ENCODE data around the gene CEP164. TPM values are rescaled to one million over a fixed set of nuclear protein-coding genes. Genes with fewer than 3 reads are reported as not detected.
A peak's percentile ranks its signal among the peaks of the same experiment; 100 is the strongest.
"Not testable (repeated sequence)": the region's sequence is repeated elsewhere in the genome, so short reads cannot be mapped to it uniquely, and the experiment has no call there.

The CEP164 gene
- total and polyA plus RNA-seq, 5 experiments from 2014 or later, result 11.3 to 45.4 (median 15.6) TPM

- no peak for ATAC-seq
- peak overlapping the region in 2 of 10 donors; percentile 10 to 18 for H3K27ac Mint-ChIP-seq
- no peak for DNase-seq
- H3K4me1 Mint-ChIP-seq, result peaks cover 4 to 20% (median 11%) of the 10 kb centered on the region in 4 donors
- peak overlapping the region in 9 of 10 donors; percentile 53 to 77 (median 64) for H3K4me3 Mint-ChIP-seq
- H3K36me3 Mint-ChIP-seq, result no peaks in the 10 kb centered on the region
- POLR2A ChIA-PET, result no interaction called here
- peaks cover 19 to 53% (median 29%) of the 10 kb centered on the region in 5 donors for H3K27me3 Mint-ChIP-seq
- H3K9me3 Mint-ChIP-seq, result no peaks in the 10 kb centered on the region
These were observed 13.6 kb upstream of the CEP164 start for GRCh38 chr11:117313828-117314768.

GRCh38 chr11:117314840-117315239 lies 12.8 kb upstream of the CEP164 start:
- Mint-ChIP-seq H3K4me3 (peak overlapping the region; percentile 42 to 85 (median 64)), H3K27me3 (peaks cover 18 to 50% (median 29%) of the 10 kb centered on the region in 5 donors), H3K4me1 (peaks cover 4 to 20% (median 11%) of the 10 kb centered on the region in 4 donors), H3K27ac (no peak overlapping the region), H3K9me3 (no peaks in the 10 kb centered on the region), H3K36me3 (no peaks in the 10 kb centered on the region)
- DNase-seq (no peak), ATAC-seq (no peak)
- POLR2A ChIA-PET, result interaction anchor here (0.5 to 0.6 kb wide), 2 partner anchors 388 to 1703 kb away, joined by 4 read pairs; no protein-coding TSS in a partner anchor

- peak overlapping the region; percentile 53 to 87 (median 84) for H3K4me3 Mint-ChIP-seq
- ATAC-seq (peak; percentile 79 to 89), DNase-seq (peak in 6 of 10 donors; percentile 12 to 23 (median 20))
- H3K27ac Mint-ChIP-seq, result peak overlapping the region in 2 of 10 donors; percentile 16 to 36
- no peaks in the 10 kb centered on the region for H3K36me3 Mint-ChIP-seq
- H3K27me3 Mint-ChIP-seq, result peaks cover 18 to 50% (median 29%) of the 10 kb centered on the region in 5 donors
- H3K4me1 Mint-ChIP-seq, result peaks cover 4 to 20% (median 11%) of the 10 kb centered on the region in 4 donors
- H3K9me3 Mint-ChIP-seq, result no peaks in the 10 kb centered on the region
- POLR2A ChIA-PET, result interaction anchor here (0.5 to 0.7 kb wide), 4 partner anchors 12 to 1702 kb away, joined by 3 to 4 read pairs (median 4); no protein-coding TSS in a partner anchor
These were observed 12.1 kb upstream of the CEP164 start for GRCh38 chr11:117315285-117316196.

- peak in 2 of 10 donors; percentile 8 to 12 for DNase-seq
- Mint-ChIP-seq H3K27ac (peak within 1 kb of the TSS in 5 of 10 donors; percentile 2 to 67 (median 27)), H3K36me3 (no peaks in the 10 kb centered on the region), H3K9me3 (no peaks in the 10 kb centered on the region), H3K27me3 (peaks cover 16 to 48% (median 25%) of the 10 kb centered on the region in 5 donors), H3K4me1 (peaks cover 4 to 20% (median 11%) of the 10 kb centered on the region in 4 donors), H3K4me3 (peak within 1 kb of the TSS; percentile 53 to 87 (median 84))
- ATAC-seq, result peak; percentile 36 to 41
- POLR2A ChIA-PET, result interaction anchor here (0.6 kb wide), 1 partner anchor 81 kb away, joined by 3 read pairs; no protein-coding TSS in a partner anchor
These were observed 11.3 kb upstream of the CEP164 start, which contains the start of gene BACE1 for GRCh38 chr11:117316197-117316961. Gene BACE1, minus strand, starts transcription at chr11:117316256. Its CDS starts 461 bp downstream, at chr11:117315795.

- no peak overlapping the region for H3K27ac Mint-ChIP-seq
- no peak for DNase-seq
- no peak for ATAC-seq
- POLR2A ChIA-PET, result interaction anchor here (0.7 to 1.2 kb wide), 2 partner anchors 9 to 20 kb away, joined by 4 read pairs; partner anchors contain the start of gene CEP164
- no peaks in the 10 kb centered on the region for H3K9me3 Mint-ChIP-seq
- peaks cover 12 to 37% (median 20%) of the 10 kb centered on the region in 5 donors for H3K27me3 Mint-ChIP-seq
- peaks cover 4 to 20% (median 11%) of the 10 kb centered on the region in 4 donors for H3K4me1 Mint-ChIP-seq
- no peak overlapping the region for H3K4me3 Mint-ChIP-seq
- H3K36me3 Mint-ChIP-seq, result no peaks in the 10 kb centered on the region
These were observed 8.9 kb upstream of the CEP164 start for GRCh38 chr11:117318738-117319137.

GRCh38 chr11:117319214-117319840 lies 8.3 kb upstream of the CEP164 start:
- POLR2A ChIA-PET, result interaction anchor here (1.2 kb wide), 1 partner anchor 8 kb away, joined by 4 read pairs; the partner anchor contains the start of gene CEP164
- no peaks in the 10 kb centered on the region for H3K36me3 Mint-ChIP-seq
- no peak for DNase-seq
- ATAC-seq, result no peak
- peaks cover 12 to 31% (median 16%) of the 10 kb centered on the region in 5 donors for H3K27me3 Mint-ChIP-seq
- H3K4me1 Mint-ChIP-seq, result peaks cover 4 to 15% (median 11%) of the 10 kb centered on the region in 4 donors
- no peak overlapping the region for H3K4me3 Mint-ChIP-seq
- no peak overlapping the region for H3K27ac Mint-ChIP-seq
- H3K9me3 Mint-ChIP-seq, result no peaks in the 10 kb centered on the region

- H3K4me3 Mint-ChIP-seq, result peak overlapping the region in 3 of 10 donors; percentile 56 to 60 (median 59)
- H3K27me3 Mint-ChIP-seq, DNase-seq, H3K9me3 Mint-ChIP-seq, H3K36me3 Mint-ChIP-seq, ATAC-seq: not testable (repeated sequence)
- POLR2A ChIA-PET, result interaction anchor here (0.5 to 1.1 kb wide), 6 partner anchors 8 to 555 kb away, joined by 3 to 5 read pairs (median 4); partner anchors contain the start of genes BUD13 and PCSK7
- H3K27ac Mint-ChIP-seq, result peak overlapping the region in 4 of 10 donors; percentile 56 to 88 (median 78)
- peaks cover 0 to 13% (median 9%) of the 10 kb centered on the region in 4 donors for H3K4me1 Mint-ChIP-seq
These were observed 443 bp upstream of the CEP164 start for GRCh38 chr11:117327255-117327566.

GRCh38 chr11:117328375-117329010 lies 839 bp downstream of the CEP164 start:
- ATAC-seq, result peak; percentile 4 to 13
- DNase-seq, result peak in 1 of 10 donors; percentile 4
- Mint-ChIP-seq H3K4me3 (no peak overlapping the region), H3K4me1 (peaks cover 0 to 18% (median 10%) of the 10 kb centered on the region in 4 donors), H3K27ac (no peak overlapping the region), H3K9me3 (no peaks in the 10 kb centered on the region), H3K27me3 (no peaks in the 10 kb centered on the region), H3K36me3 (peaks cover 0 to 4% (median 0%) of the 10 kb centered on the region in 3 donors)
- POLR2A ChIA-PET, result interaction anchor here (0.5 to 1.1 kb wide), 4 partner anchors 8 to 556 kb away, joined by 3 to 4 read pairs (median 4); partner anchors contain the start of gene BUD13

- Mint-ChIP-seq H3K4me1 (peaks cover 5 to 18% (median 15%) of the 10 kb centered on the region in 4 donors), H3K27me3 (no peaks in the 10 kb centered on the region), H3K9me3 (no peaks in the 10 kb centered on the region), H3K4me3 (no peak overlapping the region), H3K27ac (peak overlapping the region in 1 of 10 donors; percentile 16), H3K36me3 (peaks cover 0 to 35% (median 4%) of the 10 kb centered on the region in 3 donors)
- no peak for ATAC-seq
- POLR2A ChIA-PET, result no interaction called here
- no peak for DNase-seq
These were observed 5.2 kb downstream of the CEP164 start for GRCh38 chr11:117332843-117333242.

- DNase-seq (no peak), ATAC-seq (no peak)
- H3K27ac Mint-ChIP-seq, result peak overlapping the region in 1 of 10 donors; percentile 45
- H3K4me1 Mint-ChIP-seq, result peaks cover 13 to 19% (median 16%) of the 10 kb centered on the region in 4 donors
- H3K4me3 Mint-ChIP-seq, result no peak overlapping the region
- peaks cover 0 to 46% (median 8%) of the 10 kb centered on the region in 3 donors for H3K36me3 Mint-ChIP-seq
- H3K27me3 Mint-ChIP-seq, result no peaks in the 10 kb centered on the region
- no peaks in the 10 kb centered on the region for H3K9me3 Mint-ChIP-seq
- POLR2A ChIA-PET, result interaction anchor here (0.7 kb wide), 1 partner anchor 23 kb away, joined by 4 read pairs; no protein-coding TSS in a partner anchor
These were observed 6.3 kb downstream of the CEP164 start for GRCh38 chr11:117333917-117334316.

Measured in naive thymus-derived CD8-positive, alpha-beta T cell (primary cell).